ENCODE data around the gene PLD1.

DNA sequence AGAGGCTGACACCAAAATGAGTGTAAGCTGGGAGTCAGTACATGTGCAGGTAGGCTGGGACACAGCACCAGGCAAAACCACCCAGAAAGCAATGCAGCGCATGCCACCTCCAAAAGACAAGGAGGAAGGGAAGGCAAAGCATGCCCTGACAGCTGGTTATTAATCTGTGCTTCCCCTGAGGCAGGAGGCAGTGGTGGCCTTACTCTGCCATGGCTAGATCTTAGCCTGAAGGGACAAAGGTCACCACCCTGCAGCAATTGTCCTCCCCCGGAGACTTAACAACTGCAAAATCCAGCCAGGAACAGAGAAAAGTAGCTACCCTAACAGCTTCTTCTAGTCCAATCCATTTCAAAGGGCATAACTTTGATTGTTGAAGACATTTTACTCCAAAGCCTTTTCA is 73.7 kb downstream of the PLD1 start:
- TF ChIP-seq, protein P1, sequence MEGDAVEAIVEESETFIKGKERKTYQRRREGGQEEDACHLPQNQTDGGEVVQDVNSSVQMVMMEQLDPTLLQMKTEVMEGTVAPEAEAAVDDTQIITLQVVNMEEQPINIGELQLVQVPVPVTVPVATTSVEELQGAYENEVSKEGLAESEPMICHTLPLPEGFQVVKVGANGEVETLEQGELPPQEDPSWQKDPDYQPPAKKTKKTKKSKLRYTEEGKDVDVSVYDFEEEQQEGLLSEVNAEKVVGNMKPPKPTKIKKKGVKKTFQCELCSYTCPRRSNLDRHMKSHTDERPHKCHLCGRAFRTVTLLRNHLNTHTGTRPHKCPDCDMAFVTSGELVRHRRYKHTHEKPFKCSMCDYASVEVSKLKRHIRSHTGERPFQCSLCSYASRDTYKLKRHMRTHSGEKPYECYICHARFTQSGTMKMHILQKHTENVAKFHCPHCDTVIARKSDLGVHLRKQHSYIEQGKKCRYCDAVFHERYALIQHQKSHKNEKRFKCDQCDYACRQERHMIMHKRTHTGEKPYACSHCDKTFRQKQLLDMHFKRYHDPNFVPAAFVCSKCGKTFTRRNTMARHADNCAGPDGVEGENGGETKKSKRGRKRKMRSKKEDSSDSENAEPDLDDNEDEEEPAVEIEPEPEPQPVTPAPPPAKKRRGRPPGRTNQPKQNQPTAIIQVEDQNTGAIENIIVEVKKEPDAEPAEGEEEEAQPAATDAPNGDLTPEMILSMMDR (IDR thresholded peaks at IDR 0.05; ENCODE audit: low read depth, low read length, poor library complexity, severe bottlenecking) = no peak
- TF ChIP-seq EZH2phosphoT487 (IDR thresholded peaks at IDR 0.05; ENCODE audit: borderline replicate concordance, low read length) = no peak
